Measurements from ENCODE around the gene SMCHD1.
"Not testable (repeated sequence)": the region's sequence is repeated elsewhere in the genome, so short reads cannot be mapped to it uniquely, and the experiment has no call there.

The SMCHD1 gene

GRCh38 chr18:2823966-2824365 is 168.4 kb downstream of the SMCHD1 start:
- no peak for DNase-seq

- DNase-seq: no peak
Observed at GRCh38 chr18:2824865-2825264, 169.3 kb downstream of the SMCHD1 start.

- DNase-seq: no peak
Observed at GRCh38 chr18:2825613-2826175, 170.2 kb downstream of the SMCHD1 start.

GRCh38 chr18:2826581-2826980 is 171.1 kb downstream of the SMCHD1 start:
- no peak for DNase-seq

- DNase-seq: no peak
Observed at GRCh38 chr18:2827061-2827460, 171.5 kb downstream of the SMCHD1 start.

GRCh38 chr18:2836118-2836517 is 180.6 kb downstream of the SMCHD1 start:
- not testable (repeated sequence) for DNase-seq

- DNase-seq: not testable (repeated sequence)
Observed at GRCh38 chr18:2837290-2837689, 181.8 kb downstream of the SMCHD1 start.

GRCh38 chr18:2839202-2839601 is 183.7 kb downstream of the SMCHD1 start:
- DNase-seq: no peak

- DNase-seq: peak; percentile 36
Observed at GRCh38 chr18:2840521-2840920, 185.0 kb downstream of the SMCHD1 start.

- DNase-seq: no peak
Observed at GRCh38 chr18:2843146-2843545, 187.6 kb downstream of the SMCHD1 start.

GRCh38 chr18:2845172-2845571 is 189.6 kb downstream of the SMCHD1 start:
- no peak for DNase-seq

- peak; percentile 87 for DNase-seq
Observed at GRCh38 chr18:2846636-2847316, 191.2 kb downstream of the SMCHD1 start, which contains the start of gene EMILIN2. Gene EMILIN2, plus strand, starts transcription at chr18:2847006. Its CDS starts 183 bp downstream, at chr18:2847189.

GRCh38 chr18:2847317-2848246 is 192.1 kb downstream of the SMCHD1 start:
- peak; percentile 44 for DNase-seq

GRCh38 chr18:2848247-2849246 is 193.0 kb downstream of the SMCHD1 start:
- DNase-seq: peak; percentile 22

GRCh38 chr18:2850816-2851215 is 195.3 kb downstream of the SMCHD1 start:
- DNase-seq: peak; percentile 22

GRCh38 chr18:2851771-2852170 is 196.2 kb downstream of the SMCHD1 start:
- DNase-seq: no peak

GRCh38 chr18:2852460-2852859 is 196.9 kb downstream of the SMCHD1 start:
- DNase-seq: not testable (repeated sequence)

- no peak for DNase-seq
Observed at GRCh38 chr18:2853173-2853925, 197.8 kb downstream of the SMCHD1 start.

- DNase-seq: peak; percentile 36
Observed at GRCh38 chr18:2853926-2854664, 198.6 kb downstream of the SMCHD1 start.
